HG03045 (cell line): Measurements from ENCODE around the gene KANK3.
"Not testable (repeated sequence)": the region's sequence is repeated elsewhere in the genome, so short reads cannot be mapped to it uniquely, and the experiment has no call there.

ENCODE experiments used
- ATAC-seq: cut with Tn5 transposase; IDR thresholded peaks from one replicate; pipeline ENCODE4 v1.9.1; 2021; ENCODE audit warnings: mild to moderate bottlenecking, moderate library complexity; ENCODE audit not compliant: unreplicated experiment

Gene KANK3

GRCh38 chr19:8320564-8321066, 22.4 kb downstream of the KANK3 start:
- no peak for ATAC-seq

GRCh38 chr19:8319807-8320520, 23.1 kb downstream of the KANK3 start:
- no peak for ATAC-seq

GRCh38 chr19:8318835-8319234, 24.2 kb downstream of the KANK3 start:
- not testable (repeated sequence) for ATAC-seq

- no peak for ATAC-seq
These were observed 26.5 kb downstream of the KANK3 start for GRCh38 chr19:8316351-8317125.

GRCh38 chr19:8314981-8315640, 28.0 kb downstream of the KANK3 start:
- not testable (repeated sequence) for ATAC-seq

- no peak for ATAC-seq
These were observed 31.4 kb downstream of the KANK3 start for GRCh38 chr19:8311461-8312260.

GRCh38 chr19:8310342-8311055, 32.6 kb downstream of the KANK3 start:
- ATAC-seq: no peak

- ATAC-seq: no peak
These were observed 34.2 kb downstream of the KANK3 start for GRCh38 chr19:8308891-8309291.

- ATAC-seq: peak; percentile 76
These were observed 34.8 kb downstream of the KANK3 start, which contains the start of gene CD320 for GRCh38 chr19:8307965-8308866. Gene CD320, minus strand, starts transcription at chr19:8308358. Its CDS starts 68 bp downstream, at chr19:8308290.

GRCh38 chr19:8307400-8307964, 35.6 kb downstream of the KANK3 start:
- no peak for ATAC-seq

- no peak for ATAC-seq
These were observed 36.6 kb downstream of the KANK3 start for GRCh38 chr19:8306235-8307054.

GRCh38 chr19:8305798-8306197, 37.3 kb downstream of the KANK3 start:
- no peak for ATAC-seq

- no peak for ATAC-seq
These were observed 38.0 kb downstream of the KANK3 start for GRCh38 chr19:8304841-8305621.

GRCh38 chr19:8302734-8303133, 40.3 kb downstream of the KANK3 start:
- no peak for ATAC-seq

- no peak for ATAC-seq
These were observed 40.7 kb downstream of the KANK3 start for GRCh38 chr19:8302357-8302691.

- ATAC-seq: not testable (repeated sequence)
These were observed 51.7 kb downstream of the KANK3 start for GRCh38 chr19:8291337-8291736.

GRCh38 chr19:8276508-8276907, 66.6 kb downstream of the KANK3 start:
- not testable (repeated sequence) for ATAC-seq
